Endodermal cell (in vitro differentiated cells): Measurements from ENCODE around the gene U2AF2. TPM values are rescaled to one million over a fixed set of nuclear protein-coding genes. Genes with fewer than 3 reads are reported as not detected.

Experiments
- DNase-seq: peaks from one replicate; pipeline ENCODE4 v3.0.0-alpha.2; 2017
- H3K27ac ChIP-seq: 2 replicates; pipeline ENCODE4 v1.5.1; 2013; ENCODE audit warnings: mild to moderate bottlenecking, low read depth, low read length, moderate library complexity
- H3K27me3 ChIP-seq: 2 replicates; pipeline ENCODE4 v1.6.1; 2013; ENCODE audit warnings: mild to moderate bottlenecking, low read length, moderate library complexity; ENCODE audit not compliant: insufficient read depth, control insufficient read depth, poor library complexity, severe bottlenecking
- H3K36me3 ChIP-seq: 2 replicates; pipeline ENCODE4 v1.7.0; 2013; ENCODE audit warnings: mild to moderate bottlenecking, low read length, moderate library complexity; ENCODE audit not compliant: control insufficient read depth, insufficient read depth
- H3K4me1 ChIP-seq: one replicate; pipeline ENCODE4 v1.7.0; 2013; ENCODE audit warnings: low read length; ENCODE audit not compliant: control insufficient read depth, insufficient read depth
- H3K4me3 ChIP-seq: 2 replicates; pipeline ENCODE4 v1.5.1; 2013; ENCODE audit warnings: mild to moderate bottlenecking, low read length, moderate library complexity
- H3K9ac ChIP-seq: 2 replicates; pipeline ENCODE4 v1.6.1; 2013; ENCODE audit warnings: mild to moderate bottlenecking, low read length, moderate library complexity; ENCODE audit not compliant: poor library complexity, severe bottlenecking; ENCODE audit errors: extremely low read depth
- H3K9me3 ChIP-seq: 2 replicates; pipeline ENCODE4 v1.6.1; 2013; ENCODE audit warnings: mild to moderate bottlenecking, low read length, moderate library complexity; ENCODE audit not compliant: control insufficient read depth
- H3K27ac Mint-ChIP-seq: 2 replicates; pipeline ENCODE4 v1.8.0; 2020; ENCODE audit warnings: mixed read lengths
- H3K27me3 Mint-ChIP-seq: 2 replicates; pipeline ENCODE4 v1.8.0; 2021; ENCODE audit warnings: mild to moderate bottlenecking, mixed read lengths; ENCODE audit not compliant: insufficient read depth
- H3K36me3 Mint-ChIP-seq: 2 replicates; pipeline ENCODE4 v1.8.0; 2020; ENCODE audit warnings: low read depth, mixed read lengths
- H3K4me1 Mint-ChIP-seq: 2 replicates; pipeline ENCODE4 v1.8.0; 2020; ENCODE audit warnings: mixed read lengths
- H3K4me3 Mint-ChIP-seq: 2 replicates; pipeline ENCODE4 v1.8.0; 2020; ENCODE audit warnings: mild to moderate bottlenecking, moderate library complexity, mixed read lengths
- H3K9me3 Mint-ChIP-seq: 2 replicates; pipeline ENCODE4 v1.8.0; 2020; ENCODE audit warnings: mild to moderate bottlenecking, mixed read lengths
- WGBS, 2 experiments: methylation state at CpG; one replicate each; pipeline versions ENCODE4 v1.1.5 to v1.1.7; 2013; ENCODE audit warnings: missing lambda C conversion rate in 2 of 2, mixed read lengths in 1 of 2; ENCODE audit not compliant: insufficient coverage in 1 of 2, insufficient read length in 1 of 2; 5-methylcytosine and 5-hydroxymethylcytosine counted together
- total RNA-seq, 2 donors: library from RNA; stranded (reverse); fragmentation: NEBNext Ultra II Directional in 1 of 2; extraction: Animal tissue kit (Norgen Biotek cat#: 25700) in 1 of 2; gene quantifications; 2 replicates in 1 of 2; 3 replicates in 1 of 2; pipeline ENCODE4 v1.2.1, GENCODE V29; 2021
- TF ChIP-seq, protein P1 (sequence below): fragments of 200-600 bp; sonication (generic); conservative IDR thresholded peaks from 2 replicates; pipeline ENCODE4 v1.5.0; 2021; ENCODE audit warnings: antibody characterized with exemption, mild to moderate bottlenecking

Gene U2AF2
- total RNA-seq, 2 donors from 2014 or later: 264 to 293 TPM

DNA sequence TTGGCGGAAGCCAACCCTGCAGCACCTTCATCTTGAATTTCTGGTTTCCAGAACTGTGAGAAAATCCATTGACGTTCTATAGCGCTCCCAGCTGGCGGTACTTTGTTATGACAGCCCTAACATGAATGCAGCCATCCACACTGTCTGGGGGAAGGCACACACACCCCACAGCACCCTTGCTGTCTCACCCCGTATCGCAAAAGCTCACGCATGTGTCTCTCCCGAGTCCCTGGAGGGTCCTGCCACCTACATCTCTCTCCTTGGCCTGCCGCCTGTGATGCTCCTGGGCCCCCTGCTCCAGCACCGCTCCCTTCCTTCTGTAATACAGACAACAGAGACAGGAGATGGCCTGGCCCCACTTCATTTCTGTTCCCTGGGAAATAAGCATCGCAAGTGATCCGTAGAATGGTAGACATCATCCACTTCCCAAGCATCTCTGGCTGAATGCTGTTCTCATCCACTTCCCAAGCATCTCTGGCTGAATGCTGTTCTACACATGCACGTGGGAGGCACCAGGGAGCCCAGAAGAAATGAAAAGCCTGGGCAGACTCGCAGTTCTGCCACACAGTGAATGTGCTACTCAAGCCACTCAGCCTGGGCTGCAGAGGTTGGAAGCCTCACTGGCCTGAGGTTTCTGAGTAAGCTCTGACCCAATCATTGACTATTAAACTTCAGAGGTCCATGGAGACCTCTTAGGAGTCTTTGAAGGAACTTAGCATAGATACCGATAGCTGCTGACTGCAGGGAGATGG is 49.8 kb downstream of the U2AF2 start:
- TF ChIP-seq, protein P1, sequence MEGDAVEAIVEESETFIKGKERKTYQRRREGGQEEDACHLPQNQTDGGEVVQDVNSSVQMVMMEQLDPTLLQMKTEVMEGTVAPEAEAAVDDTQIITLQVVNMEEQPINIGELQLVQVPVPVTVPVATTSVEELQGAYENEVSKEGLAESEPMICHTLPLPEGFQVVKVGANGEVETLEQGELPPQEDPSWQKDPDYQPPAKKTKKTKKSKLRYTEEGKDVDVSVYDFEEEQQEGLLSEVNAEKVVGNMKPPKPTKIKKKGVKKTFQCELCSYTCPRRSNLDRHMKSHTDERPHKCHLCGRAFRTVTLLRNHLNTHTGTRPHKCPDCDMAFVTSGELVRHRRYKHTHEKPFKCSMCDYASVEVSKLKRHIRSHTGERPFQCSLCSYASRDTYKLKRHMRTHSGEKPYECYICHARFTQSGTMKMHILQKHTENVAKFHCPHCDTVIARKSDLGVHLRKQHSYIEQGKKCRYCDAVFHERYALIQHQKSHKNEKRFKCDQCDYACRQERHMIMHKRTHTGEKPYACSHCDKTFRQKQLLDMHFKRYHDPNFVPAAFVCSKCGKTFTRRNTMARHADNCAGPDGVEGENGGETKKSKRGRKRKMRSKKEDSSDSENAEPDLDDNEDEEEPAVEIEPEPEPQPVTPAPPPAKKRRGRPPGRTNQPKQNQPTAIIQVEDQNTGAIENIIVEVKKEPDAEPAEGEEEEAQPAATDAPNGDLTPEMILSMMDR: no peak
- Histone ChIP-seq H3K4me1 (no peaks in the 10 kb centered on the region), H3K4me3 (no peak overlapping the region), H3K36me3 (peaks cover 31% of the 10 kb centered on the region), H3K9me3 (peaks cover 36% of the 10 kb centered on the region), H3K27ac (no peak overlapping the region), H3K9ac (no peak overlapping the region), H3K27me3 (no peaks in the 10 kb centered on the region)
- no peak overlapping the region for H3K27ac Mint-ChIP-seq
- no peaks in the 10 kb centered on the region for H3K4me1 Mint-ChIP-seq
- DNase-seq: peak; percentile 59
- H3K9me3 Mint-ChIP-seq: peaks cover 62% of the 10 kb centered on the region
- H3K4me3 Mint-ChIP-seq: no peak overlapping the region
- 93 to 94% methylated on average over 13 to 15 of the region's 15 CpGs for WGBS, 2 experiments
- H3K36me3 Mint-ChIP-seq: peaks cover 41% of the 10 kb centered on the region
- peaks cover 10% of the 10 kb centered on the region for H3K27me3 Mint-ChIP-seq

DNA sequence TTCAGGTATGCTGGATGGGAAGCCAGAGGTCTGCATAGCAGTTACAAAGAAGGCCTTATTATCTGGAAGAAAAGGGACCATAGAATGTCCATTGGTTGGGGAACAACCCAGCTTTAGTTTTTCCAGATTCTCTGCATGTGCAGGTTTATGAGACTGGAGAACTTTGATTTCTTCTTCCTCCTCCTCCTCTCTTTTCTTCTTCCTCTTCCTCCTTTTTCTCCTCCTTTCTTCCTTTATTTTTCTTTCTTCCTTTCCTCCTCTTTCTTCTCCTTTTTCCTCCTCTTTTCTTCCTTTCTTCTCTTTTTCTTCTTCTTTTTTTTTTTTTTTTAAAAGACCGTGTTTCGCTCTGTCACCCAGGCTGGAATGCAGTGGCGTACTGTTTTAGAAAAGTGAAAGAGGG is 51.1 kb downstream of the U2AF2 start:
- Histone ChIP-seq H3K36me3 (peaks cover 25% of the 10 kb centered on the region), H3K27me3 (no peaks in the 10 kb centered on the region), H3K9ac (no peak overlapping the region), H3K9me3 (peaks cover 36% of the 10 kb centered on the region), H3K4me1 (no peaks in the 10 kb centered on the region), H3K4me3 (no peak overlapping the region), H3K27ac (no peak overlapping the region)
- no peak overlapping the region for H3K4me3 Mint-ChIP-seq
- 94% methylated on average over 3 of the region's 3 CpGs; no CpG with 5 or more reads in 1 of the 2 experiments for WGBS, 2 experiments
- TF ChIP-seq, protein P1: no peak
- H3K27ac Mint-ChIP-seq: no peak overlapping the region
- peaks cover 10% of the 10 kb centered on the region for H3K27me3 Mint-ChIP-seq
- no peaks in the 10 kb centered on the region for H3K4me1 Mint-ChIP-seq
- DNase-seq: no peak
- H3K9me3 Mint-ChIP-seq: peaks cover 75% of the 10 kb centered on the region
- H3K36me3 Mint-ChIP-seq: peaks cover 34% of the 10 kb centered on the region

DNA sequence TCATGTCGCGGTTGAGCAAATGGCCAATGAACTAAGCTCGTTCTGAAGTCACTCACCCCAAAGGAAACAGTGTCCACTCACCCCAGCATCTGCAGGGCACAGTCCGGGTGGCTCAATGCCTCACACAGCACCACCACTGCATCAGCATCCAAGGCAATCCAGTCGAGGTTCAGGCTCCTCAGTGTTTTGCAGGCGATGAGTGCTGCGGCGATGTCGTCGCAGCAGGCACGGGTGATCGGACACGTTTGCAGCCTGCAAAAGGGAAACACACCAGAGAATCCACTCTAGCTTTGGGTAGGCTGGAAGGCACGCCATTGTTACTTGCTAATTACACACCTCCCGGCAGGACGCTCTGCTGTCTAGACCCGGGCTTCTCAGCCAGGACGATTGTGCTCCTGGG is 56.9 kb downstream of the U2AF2 start:
- H3K27ac Mint-ChIP-seq: no peak overlapping the region
- WGBS, 2 experiments: 85 to 88% methylated on average over 13 to 18 of the region's 18 CpGs
- Histone ChIP-seq H3K9me3 (peaks cover 48% of the 10 kb centered on the region), H3K27ac (no peak overlapping the region), H3K9ac (no peak overlapping the region), H3K4me3 (no peak overlapping the region), H3K36me3 (no peaks in the 10 kb centered on the region), H3K27me3 (no peaks in the 10 kb centered on the region), H3K4me1 (no peaks in the 10 kb centered on the region)
- H3K4me3 Mint-ChIP-seq: no peak overlapping the region
- no peak for DNase-seq
- TF ChIP-seq, protein P1: no peak
- peaks cover 2% of the 10 kb centered on the region for H3K27me3 Mint-ChIP-seq
- peaks cover 3% of the 10 kb centered on the region for H3K36me3 Mint-ChIP-seq
- peaks cover 85% of the 10 kb centered on the region for H3K9me3 Mint-ChIP-seq
- H3K4me1 Mint-ChIP-seq: no peaks in the 10 kb centered on the region
